GM21825 (cell line): ENCODE results near the gene PMVK.

ENCODE experiments used
- ATAC-seq: cut with Tn5 transposase; IDR thresholded peaks from one replicate; pipeline ENCODE4 v1.9.1; 2021; ENCODE audit warnings: mild to moderate bottlenecking, moderate library complexity; ENCODE audit not compliant: unreplicated experiment

PMVK gene

GRCh38 chr1:154951901-154952657, 15.6 kb upstream of the PMVK start:
- no peak for ATAC-seq

GRCh38 chr1:154948079-154948478, 11.6 kb upstream of the PMVK start:
- no peak for ATAC-seq

DNA sequence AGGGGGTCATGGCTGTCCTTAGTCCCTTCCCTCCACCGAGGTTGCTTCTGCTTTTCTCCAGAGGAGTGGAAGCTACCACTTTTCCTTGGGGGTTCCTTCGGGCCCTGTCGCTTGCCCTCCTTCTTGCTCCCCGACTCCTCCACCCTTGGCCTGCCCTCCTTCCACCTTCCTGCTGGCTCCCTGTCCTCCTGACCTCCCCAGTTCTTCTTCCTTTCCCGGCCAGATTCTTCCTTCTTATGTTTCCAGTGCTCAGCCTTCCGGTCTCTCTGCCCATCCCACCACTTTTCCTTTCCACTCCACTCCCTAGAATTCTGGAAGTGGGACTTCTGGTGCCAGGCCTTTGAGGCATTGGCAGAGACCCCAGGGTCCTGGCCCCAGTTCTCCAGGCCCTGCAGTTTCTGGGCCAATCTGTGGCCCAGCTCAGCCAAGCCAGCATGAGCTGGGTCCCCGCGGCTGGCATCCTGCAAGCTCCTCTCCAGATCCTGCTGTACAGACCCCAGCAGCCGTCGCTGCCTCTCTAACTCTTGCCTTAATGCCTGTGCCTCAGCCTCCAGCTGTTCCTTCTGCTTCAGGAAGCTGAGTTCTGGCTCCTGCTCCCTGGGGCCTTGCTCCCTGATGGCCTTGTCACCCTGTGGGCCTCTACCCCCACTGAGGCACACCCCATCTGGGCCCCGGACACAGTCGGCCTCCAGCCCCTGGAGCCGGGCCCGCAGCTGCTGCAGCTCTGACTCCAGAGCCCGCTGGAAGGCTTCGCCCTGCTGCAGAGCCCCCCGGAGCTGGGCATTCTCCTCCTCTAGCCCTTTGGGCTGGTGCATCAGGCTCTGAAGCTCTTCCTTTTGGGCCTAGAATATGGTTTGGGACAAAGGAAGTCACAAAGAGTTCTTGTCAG, 9.7 kb upstream of the PMVK start:
- no peak for ATAC-seq

- ATAC-seq, result no peak
These were observed 8.8 kb upstream of the PMVK start for GRCh38 chr1:154945160-154945961.

DNA sequence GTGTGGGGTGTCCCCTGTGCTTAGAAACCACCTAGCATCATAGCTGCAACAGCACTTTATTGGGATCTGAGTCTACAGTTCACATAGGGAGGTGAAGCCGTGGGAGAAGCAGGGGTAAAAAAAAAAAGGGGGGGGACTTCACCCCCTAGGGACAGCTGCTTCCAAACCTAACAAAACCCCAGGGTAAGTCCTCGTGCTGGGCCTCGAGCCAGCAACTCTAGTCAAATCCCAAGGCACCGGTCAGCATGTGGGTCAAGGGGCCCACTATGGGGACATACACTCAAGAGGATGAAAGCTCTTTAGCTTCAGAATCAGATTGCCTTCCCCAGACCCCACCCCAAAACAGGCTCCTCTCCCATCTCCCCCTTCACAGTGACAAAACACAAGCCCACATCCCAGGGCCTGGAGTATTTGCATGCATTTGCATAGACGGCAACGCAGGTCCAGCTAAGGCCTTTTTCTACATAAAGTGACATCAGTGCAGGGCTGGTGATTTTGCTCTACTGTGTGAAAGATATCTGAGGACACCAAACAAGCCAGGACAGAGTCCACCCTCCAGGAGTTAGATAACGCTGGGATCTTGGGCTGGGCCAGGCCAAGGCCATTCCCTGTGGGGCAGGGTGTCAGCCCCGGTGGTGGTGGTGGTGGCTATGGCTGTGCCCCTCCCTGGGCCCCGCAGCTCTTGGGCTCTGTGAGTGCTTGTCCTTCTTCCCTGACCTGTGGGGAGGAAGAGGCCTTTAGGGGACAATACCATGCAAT, 8.1 kb upstream of the PMVK start:
- ATAC-seq, result no peak

DNA sequence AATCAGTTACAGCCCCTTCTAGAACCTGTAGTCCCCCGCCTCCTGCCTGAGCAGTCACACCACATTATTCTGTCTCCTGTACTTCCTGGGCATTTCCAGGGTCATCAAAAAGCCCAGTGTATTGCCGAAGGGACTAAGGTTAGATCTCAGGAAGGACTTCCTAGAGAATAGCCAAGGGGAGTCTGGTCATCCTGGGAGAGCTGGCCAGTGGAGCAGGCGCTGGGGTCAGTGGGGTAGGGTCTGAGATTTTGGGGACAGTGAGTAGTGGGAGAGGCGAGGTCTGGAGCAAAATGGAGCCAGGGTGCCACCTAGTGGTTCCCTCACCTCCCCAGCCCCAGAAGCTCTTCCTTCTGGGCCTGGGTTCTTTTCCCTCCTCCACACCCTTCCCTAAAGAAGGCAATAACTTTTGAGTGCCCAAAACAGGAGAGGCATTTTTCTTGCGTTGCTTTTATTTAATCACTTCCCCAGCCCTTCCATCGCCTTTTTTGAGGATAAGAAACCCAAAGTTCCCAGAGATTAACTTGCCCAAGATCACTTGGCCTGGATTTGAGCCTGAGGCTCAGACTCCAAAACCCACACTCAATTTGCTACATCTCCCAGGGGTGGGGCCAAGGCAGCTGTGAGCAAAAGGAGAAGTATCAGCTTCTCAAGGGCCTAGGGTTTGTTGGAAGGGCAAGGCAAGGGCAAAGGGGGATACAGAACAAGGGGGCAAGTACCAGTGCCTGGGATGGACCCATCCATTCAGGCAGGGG, 7.3 kb upstream of the PMVK start:
- no peak for ATAC-seq

- no peak for ATAC-seq
These were observed 5.0 kb upstream of the PMVK start for GRCh38 chr1:154941333-154942013.

- no peak for ATAC-seq
These were observed 4.2 kb upstream of the PMVK start for GRCh38 chr1:154940651-154941194.

GRCh38 chr1:154940213-154940560, 3.7 kb upstream of the PMVK start:
- no peak for ATAC-seq

DNA sequence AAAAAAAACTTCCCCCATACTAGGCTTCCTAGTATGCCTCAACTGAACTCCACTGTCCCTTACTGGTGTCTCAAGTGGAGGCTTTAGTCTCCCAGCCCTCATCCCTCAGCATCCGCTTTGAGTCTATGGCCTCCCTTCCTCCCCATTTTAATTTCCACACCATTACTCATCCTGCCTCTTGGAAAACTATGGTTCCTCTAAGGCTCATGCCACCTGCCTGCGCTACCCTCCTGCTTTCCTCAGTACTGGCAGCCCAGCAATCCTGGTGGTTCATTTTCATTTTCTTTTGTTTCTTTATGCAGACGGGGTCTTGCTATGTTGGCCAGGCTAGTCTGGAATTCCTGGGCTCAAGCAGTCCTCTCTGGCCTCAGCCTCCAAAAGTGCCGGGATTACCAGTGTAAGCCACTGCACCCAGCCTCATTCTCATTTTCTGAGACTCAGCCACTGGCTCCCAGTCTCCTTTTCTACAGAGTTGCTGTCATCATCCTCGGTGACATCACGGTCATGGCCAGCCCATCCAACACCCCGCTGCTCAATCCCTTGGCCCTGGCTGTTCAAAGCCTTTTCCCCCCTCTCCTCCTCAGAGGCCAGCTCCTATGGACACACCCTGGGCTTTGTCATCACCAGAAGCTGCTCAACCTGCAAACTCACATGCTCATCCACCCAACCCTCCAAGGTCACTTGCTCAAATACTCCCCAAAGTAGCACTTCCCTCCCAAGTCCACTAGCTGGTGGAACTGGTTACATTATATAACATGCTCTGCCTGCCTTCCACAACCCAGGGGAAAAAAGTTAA, 2.3 kb upstream of the PMVK start:
- no peak for ATAC-seq

DNA sequence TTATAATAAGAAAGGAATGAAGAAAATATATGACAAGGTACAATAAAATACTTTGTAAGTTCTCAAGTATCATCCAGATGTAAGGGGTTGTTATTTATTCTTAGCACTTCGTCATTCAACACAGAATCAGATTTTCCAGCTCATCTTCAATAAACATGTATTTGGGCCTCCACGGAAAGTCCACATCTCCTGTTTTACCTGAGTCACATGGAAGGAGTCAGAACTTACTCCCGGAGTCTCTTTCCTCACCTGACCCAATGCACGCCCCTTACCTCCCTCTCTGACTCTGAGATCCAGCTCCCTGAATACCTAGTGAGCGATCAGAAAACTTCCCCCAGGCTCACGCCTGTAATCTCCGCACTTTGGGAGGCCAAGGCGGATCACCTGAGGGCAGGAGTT, 1.5 kb upstream of the PMVK start:
- ATAC-seq, result no peak

DNA sequence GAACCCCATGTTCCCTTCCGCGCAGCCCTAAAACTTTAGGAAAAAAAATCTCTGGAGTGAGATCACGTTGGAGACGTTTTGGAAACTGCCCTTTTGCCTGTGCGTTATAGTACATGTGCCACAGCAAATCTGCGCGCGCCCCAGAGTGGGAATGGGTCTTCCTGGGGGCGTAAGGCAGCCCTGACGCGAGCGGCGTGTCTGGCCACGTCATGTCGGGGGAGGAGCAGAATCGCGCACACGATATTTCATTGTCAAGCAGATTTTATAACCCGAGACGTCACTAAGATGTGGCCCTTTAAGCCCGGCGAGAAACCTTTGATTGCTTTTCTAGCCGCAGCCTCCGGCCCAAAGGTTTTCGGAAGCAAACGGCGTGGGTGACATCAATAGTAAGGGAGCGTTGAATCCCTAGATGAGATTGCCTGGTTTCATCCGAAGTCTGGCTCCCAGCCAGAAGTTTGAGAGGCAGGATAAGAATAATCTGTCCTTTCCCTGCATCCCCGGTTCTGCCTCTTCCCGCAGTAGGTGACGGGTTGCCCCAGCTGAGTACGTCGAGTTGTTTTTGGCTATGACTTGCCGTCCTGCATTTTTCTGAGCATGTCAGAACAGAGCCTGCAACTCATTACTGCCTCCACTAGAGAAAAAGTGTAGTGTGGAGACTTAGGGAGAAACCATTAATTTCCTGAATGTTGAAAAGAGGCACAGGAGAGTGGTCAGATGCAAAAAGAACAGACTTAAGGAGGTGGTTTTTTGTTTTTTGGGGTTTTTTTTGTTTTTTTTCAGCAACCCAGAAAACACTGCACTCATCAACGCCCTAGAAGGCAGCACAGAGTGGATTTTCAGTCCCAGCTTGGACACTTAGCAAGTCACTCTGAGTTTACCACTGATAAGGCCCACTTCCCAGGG, 817 bp upstream of the PMVK start:
- peak; percentile 50 for ATAC-seq

- no peak for ATAC-seq
These were observed 567 bp downstream of the PMVK start for GRCh38 chr1:154935749-154936554.

- no peak for ATAC-seq
These were observed 2.1 kb downstream of the PMVK start for GRCh38 chr1:154934358-154934948.

- no peak for ATAC-seq
These were observed 4.5 kb downstream of the PMVK start for GRCh38 chr1:154931940-154932487.

DNA sequence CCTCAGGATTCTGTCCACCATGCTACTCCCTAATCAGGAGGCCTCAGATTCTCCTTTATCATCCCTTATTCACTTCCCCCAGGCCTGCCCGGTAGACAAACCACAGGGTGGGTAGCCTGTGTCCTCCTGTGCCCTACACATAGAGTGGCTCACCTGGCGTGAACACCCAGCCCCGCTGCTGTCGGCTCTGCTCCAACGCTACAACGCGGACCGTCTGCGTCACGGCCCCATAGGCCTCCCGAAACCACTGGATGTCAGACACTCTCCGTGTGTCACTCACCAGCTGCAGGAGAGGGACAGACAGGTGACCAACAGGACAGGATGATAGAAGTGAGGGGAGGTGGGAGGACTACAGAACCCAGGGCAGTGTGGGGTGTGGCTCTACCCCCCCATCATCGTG, 10.3 kb downstream of the PMVK start:
- ATAC-seq, result no peak
